Tibial nerve (tissue), 4 donors: ENCODE measurements around the gene UFM1. TPM values are rescaled to one million over a fixed set of nuclear protein-coding genes. Genes with fewer than 3 reads are reported as not detected.

Source experiments
- DNase-seq, 2 donors: peaks; one replicate each; pipeline ENCODE4 v3.0.0-alpha.2; 2019; ENCODE audit warnings: low spot score in 2 of 2
- H3K27ac ChIP-seq, 4 donors: fragments of 200-600 bp; sonication (generic) in 3 of 4; one replicate each; pipeline ENCODE4 v1.5.1; 2017 to 2019; ENCODE audit warnings: mild to moderate bottlenecking in 1 of 4
- H3K27me3 ChIP-seq, 2 donors: fragments of 200-600 bp; sonication (generic) in 1 of 2; one replicate each; pipeline versions ENCODE4 v1.5.1 to v1.6.0; 2017 to 2019
- H3K36me3 ChIP-seq, 3 donors: fragments of 200-600 bp; sonication (generic); one replicate each; pipeline ENCODE4 v1.5.1; 2018 to 2019
- H3K4me1 ChIP-seq, 4 donors: fragments of 200-600 bp; sonication (generic) in 3 of 4; one replicate each; pipeline ENCODE4 v1.5.1; 2017 to 2019
- H3K4me3 ChIP-seq, 4 donors: fragments of 200-600 bp; sonication (generic) in 3 of 4; one replicate each; pipeline ENCODE4 v1.5.1; 2017 to 2019; ENCODE audit warnings: mild to moderate bottlenecking in 1 of 4, moderate library complexity in 1 of 4
- H3K9me3 ChIP-seq, 4 donors: fragments of 200-600 bp; sonication (generic) in 3 of 4; one replicate each; pipeline ENCODE4 v1.5.1; 2017 to 2019
- CTCF ChIP-seq, 5 experiments: fragments of 200-600 bp in 3 of 5; fragments of 450-650 bp in 2 of 5; sonication (generic) in 3 of 5; IDR thresholded peaks; one replicate each; pipeline ENCODE4 v1.5.1; 2016 to 2019; ENCODE audit warnings: antibody characterized with exemption in 5 of 5, mild to moderate bottlenecking in 3 of 5, moderate library complexity in 2 of 5
- EP300 ChIP-seq, 2 donors: sonication (generic); formaldehyde crosslinking; IDR thresholded peaks; one replicate each; pipeline ENCODE4 v1.6.1; 2017; ENCODE audit warnings: antibody characterized with exemption in 2 of 2, mild to moderate bottlenecking in 1 of 2
- POLR2A ChIP-seq, 2 donors: fragments of 450-650 bp; IDR thresholded peaks; one replicate each; pipeline ENCODE4 v1.6.1; 2017; ENCODE audit warnings: antibody characterized with exemption in 2 of 2, mild to moderate bottlenecking in 2 of 2, moderate library complexity in 2 of 2
- WGBS, 2 donors: methylation state at CpG; one replicate each; pipeline ENCODE4 v1.1.5; 2018; 5-methylcytosine and 5-hydroxymethylcytosine counted together
- total RNA-seq, 4 donors: library from RNA; depleted of rRNA; stranded (reverse); fragments of >200 nt; gene quantifications; one replicate each; pipeline ENCODE4 v1.1.0, GENCODE V29; 2016

Gene UFM1
- total RNA-seq, 4 donors from 2014 or later = 37.5 to 47.7 (median 45.9) TPM

- Histone ChIP-seq H3K9me3 (no peaks in the 10 kb centered on the region), H3K36me3 (no peaks in the 10 kb centered on the region), H3K4me3 (no peak overlapping the region), H3K4me1 (no peaks in the 10 kb centered on the region), H3K27me3 (no peaks in the 10 kb centered on the region), H3K27ac (no peak overlapping the region)
- TF ChIP-seq CTCF (IDR thresholded peaks at IDR 0.05) = no peak
- no peak for TF ChIP-seq POLR2A (IDR thresholded peaks at IDR 0.05)
- no peak for TF ChIP-seq EP300 (IDR thresholded peaks at IDR 0.05)
- 93 to 94% methylated on average over 2 of the region's 2 CpGs for WGBS, 2 donors
- DNase-seq = no peak
Observed at GRCh38 chr13:38338089-38338488, 11.6 kb upstream of the UFM1 start.

GRCh38 chr13:38340624-38341023 is 9.0 kb upstream of the UFM1 start:
- TF ChIP-seq POLR2A (IDR thresholded peaks at IDR 0.05) (no peak), CTCF (IDR thresholded peaks at IDR 0.05) (no peak), EP300 (IDR thresholded peaks at IDR 0.05) (no peak)
- Histone ChIP-seq H3K27ac (no peak overlapping the region), H3K36me3 (no peaks in the 10 kb centered on the region), H3K4me3 (no peak overlapping the region), H3K9me3 (no peaks in the 10 kb centered on the region), H3K4me1 (no peaks in the 10 kb centered on the region), H3K27me3 (no peaks in the 10 kb centered on the region)
- 94 to 97% methylated on average over 1 of the region's 1 CpG for WGBS, 2 donors
- no peak for DNase-seq

GRCh38 chr13:38341149-38341692 is 8.4 kb upstream of the UFM1 start:
- 81 to 82% methylated on average over 3 of the region's 3 CpGs for WGBS, 2 donors
- no peak overlapping the region for H3K27ac ChIP-seq
- DNase-seq = no peak
- TF ChIP-seq POLR2A (IDR thresholded peaks at IDR 0.05) (no peak), CTCF (IDR thresholded peaks at IDR 0.05) (no peak), EP300 (IDR thresholded peaks at IDR 0.05) (no peak)
- no peak overlapping the region for H3K4me3 ChIP-seq
- no peaks in the 10 kb centered on the region for H3K9me3 ChIP-seq
- H3K4me1 ChIP-seq = no peaks in the 10 kb centered on the region
- H3K36me3 ChIP-seq = no peaks in the 10 kb centered on the region
- H3K27me3 ChIP-seq = no peaks in the 10 kb centered on the region

- Histone ChIP-seq H3K4me1 (peaks cover 0 to 24% (median 11%) of the 10 kb centered on the region in 4 donors), H3K36me3 (no peaks in the 10 kb centered on the region), H3K27me3 (no peaks in the 10 kb centered on the region), H3K27ac (no peak overlapping the region), H3K4me3 (no peak overlapping the region), H3K9me3 (no peaks in the 10 kb centered on the region)
- 69 to 79% methylated on average over 2 of the region's 2 CpGs for WGBS, 2 donors
- TF ChIP-seq EP300 (IDR thresholded peaks at IDR 0.05) = no peak
- TF ChIP-seq CTCF (IDR thresholded peaks at IDR 0.05) = no peak
- no peak for TF ChIP-seq POLR2A (IDR thresholded peaks at IDR 0.05)
- no peak for DNase-seq
Observed at GRCh38 chr13:38346764-38347163, 2.9 kb upstream of the UFM1 start.

GRCh38 chr13:38348861-38349389 is 726 bp upstream of the UFM1 start:
- Histone ChIP-seq H3K27ac (peak overlapping the region; percentile 70 to 96 (median 86)), H3K4me1 (peaks cover 0 to 46% (median 18%) of the 10 kb centered on the region in 4 donors), H3K4me3 (peak overlapping the region; percentile 53 to 92 (median 70)), H3K36me3 (peaks cover 0 to under 1% (median 0%) of the 10 kb centered on the region in 3 donors), H3K9me3 (no peaks in the 10 kb centered on the region), H3K27me3 (no peaks in the 10 kb centered on the region)
- TF ChIP-seq EP300 (IDR thresholded peaks at IDR 0.05) (no peak), POLR2A (IDR thresholded peaks at IDR 0.05) (no peak), CTCF (IDR thresholded peaks at IDR 0.05) (no peak)
- 0 to 1% methylated on average over 15 of the region's 15 CpGs for WGBS, 2 donors
- no peak for DNase-seq
